ENCODE data around the gene TMEM248.
A peak's percentile ranks its signal among the peaks of the same experiment; 100 is the strongest.
"Not testable (repeated sequence)": the region's sequence is repeated elsewhere in the genome, so short reads cannot be mapped to it uniquely, and the experiment has no call there.

The TMEM248 gene

DNA sequence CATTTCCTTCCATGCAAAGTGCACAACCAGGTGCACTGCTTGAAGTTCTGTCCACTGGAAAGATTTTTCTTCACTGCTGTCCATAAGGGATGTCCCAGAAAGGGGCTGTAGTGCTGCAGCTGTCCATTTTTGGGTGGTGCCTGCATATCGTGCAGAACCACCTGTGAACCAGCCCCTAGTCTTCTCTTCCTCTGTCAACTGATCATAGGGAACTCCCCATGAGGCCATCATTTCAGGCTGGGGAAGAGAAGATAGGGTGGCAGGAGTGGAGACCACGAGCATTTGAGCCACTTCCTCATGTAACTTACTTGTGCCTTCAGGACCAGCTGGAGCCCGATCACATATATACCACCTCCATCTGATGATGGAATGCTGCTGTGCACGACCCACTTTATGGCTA is 12.4 kb upstream of the TMEM248 start:
- not testable (repeated sequence) for DNase-seq (ENCODE audit: low read depth)

- no peak for DNase-seq (ENCODE audit: low read depth)
Measured at GRCh38 chr7:66910789-66911188, 10.2 kb upstream of the TMEM248 start.

GRCh38 chr7:66911191-66911590 is 9.8 kb upstream of the TMEM248 start:
- DNase-seq (ENCODE audit: low read depth): not testable (repeated sequence)

- DNase-seq (ENCODE audit: low read depth): no peak
Measured at GRCh38 chr7:66912195-66912594, 8.8 kb upstream of the TMEM248 start.

- DNase-seq (ENCODE audit: low read depth): no peak
Measured at GRCh38 chr7:66913118-66914037, 7.6 kb upstream of the TMEM248 start.

DNA sequence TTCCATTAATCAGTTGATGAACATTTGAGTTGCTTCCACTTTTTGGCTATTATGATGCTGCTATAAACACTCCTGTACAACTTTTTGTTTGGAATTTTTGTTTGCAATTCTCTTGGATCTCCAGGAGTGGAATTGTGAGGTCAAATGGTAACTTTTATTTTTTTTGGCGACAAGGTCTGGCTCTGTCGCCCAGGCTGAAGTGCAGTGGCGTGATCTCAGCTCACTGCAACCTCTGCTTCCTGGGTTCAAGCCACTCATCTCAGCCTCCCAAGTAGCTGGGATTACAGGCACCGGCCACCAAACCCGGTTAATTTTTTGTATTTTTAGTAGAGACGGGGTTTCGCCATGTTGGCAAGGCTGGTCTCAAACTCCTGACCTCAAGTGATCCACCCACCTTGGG is 3.1 kb upstream of the TMEM248 start:
- DNase-seq (ENCODE audit: low read depth): not testable (repeated sequence)

DNA sequence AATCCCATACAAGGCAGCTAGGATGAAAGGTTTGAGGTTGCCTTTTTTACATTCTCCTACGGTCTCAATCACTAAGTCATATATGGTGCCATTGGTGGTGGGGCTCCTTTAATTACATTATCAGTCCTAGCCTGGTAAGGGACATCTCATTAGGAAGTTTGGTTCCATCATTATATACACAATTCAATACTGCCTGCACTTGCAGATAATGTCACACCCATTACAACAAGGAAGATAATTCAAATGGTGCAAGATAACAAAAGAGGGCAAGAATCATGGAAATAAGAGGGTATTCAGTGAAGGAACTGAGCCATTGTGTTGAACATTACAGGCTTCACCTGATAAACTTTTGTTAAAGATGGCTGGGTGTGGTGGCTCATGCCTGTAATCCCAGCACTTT is 1.7 kb upstream of the TMEM248 start:
- no peak for DNase-seq (ENCODE audit: low read depth)

GRCh38 chr7:66919704-66920103 is 1.3 kb upstream of the TMEM248 start:
- no peak for DNase-seq (ENCODE audit: low read depth)

- no peak for DNase-seq (ENCODE audit: low read depth)
Measured at GRCh38 chr7:66920256-66920655, 769 bp upstream of the TMEM248 start.

GRCh38 chr7:66921396-66921917 is 432 bp downstream of the TMEM248 start:
- no peak for DNase-seq (ENCODE audit: low read depth)

GRCh38 chr7:66921918-66922486 is 977 bp downstream of the TMEM248 start:
- peak; percentile 2 for DNase-seq (ENCODE audit: low read depth)

GRCh38 chr7:66925255-66925654 is 4.2 kb downstream of the TMEM248 start:
- DNase-seq (ENCODE audit: low read depth): no peak

GRCh38 chr7:66927348-66927948 is 6.4 kb downstream of the TMEM248 start:
- no peak for DNase-seq (ENCODE audit: low read depth)

GRCh38 chr7:66928388-66928787 is 7.4 kb downstream of the TMEM248 start:
- DNase-seq (ENCODE audit: low read depth): no peak

DNA sequence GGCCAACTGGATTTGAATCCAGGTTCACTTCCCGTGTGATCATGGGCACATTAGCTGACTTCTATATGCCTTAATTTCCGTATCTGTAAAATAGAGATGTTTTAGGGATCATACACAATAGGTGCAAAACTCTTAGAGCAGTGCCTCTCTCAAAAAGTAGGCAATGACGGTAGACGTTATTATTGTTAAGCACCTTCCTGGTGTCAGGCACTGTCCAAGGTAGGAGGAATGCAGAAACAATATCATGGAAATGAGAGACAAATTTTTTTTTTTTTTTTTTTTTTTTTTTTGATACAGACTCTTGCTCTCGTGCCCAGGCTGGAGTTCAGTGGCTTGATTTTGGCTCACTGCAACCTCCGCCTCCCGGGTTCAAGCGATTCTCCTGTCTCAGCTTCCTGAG is 8.1 kb downstream of the TMEM248 start:
- no peak for DNase-seq (ENCODE audit: low read depth)

- no peak for DNase-seq (ENCODE audit: low read depth)
Measured at GRCh38 chr7:66929935-66930334, 8.9 kb downstream of the TMEM248 start.

GRCh38 chr7:66930341-66930740 is 9.3 kb downstream of the TMEM248 start:
- DNase-seq (ENCODE audit: low read depth): no peak

- DNase-seq (ENCODE audit: low read depth): no peak
Measured at GRCh38 chr7:66933469-66933868, 12.4 kb downstream of the TMEM248 start.

DNA sequence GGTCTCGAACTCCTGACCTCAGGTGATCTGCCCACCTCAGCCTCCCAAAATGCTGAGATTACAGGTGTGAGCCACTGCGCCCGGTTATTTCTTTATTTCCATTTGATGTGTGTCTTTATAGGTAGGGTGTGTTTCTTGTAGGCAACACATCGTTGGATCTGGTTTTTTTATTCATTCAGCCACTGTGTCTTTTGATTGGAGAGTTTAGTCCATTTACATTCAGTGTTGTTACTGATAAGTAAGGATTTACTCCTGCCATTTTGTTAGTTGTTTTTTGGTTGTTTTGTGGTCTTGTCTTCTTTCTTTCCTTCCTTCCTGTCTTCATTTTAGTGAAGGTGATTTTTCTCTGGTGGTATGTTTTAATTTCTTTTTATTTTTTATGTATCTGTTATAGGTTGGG is 16.9 kb downstream of the TMEM248 start:
- no peak for DNase-seq (ENCODE audit: low read depth)

GRCh38 chr7:66939325-66939724 is 18.3 kb downstream of the TMEM248 start:
- DNase-seq (ENCODE audit: low read depth): no peak

GRCh38 chr7:66946545-66946944 is 25.5 kb downstream of the TMEM248 start:
- no peak for DNase-seq (ENCODE audit: low read depth)

DNA sequence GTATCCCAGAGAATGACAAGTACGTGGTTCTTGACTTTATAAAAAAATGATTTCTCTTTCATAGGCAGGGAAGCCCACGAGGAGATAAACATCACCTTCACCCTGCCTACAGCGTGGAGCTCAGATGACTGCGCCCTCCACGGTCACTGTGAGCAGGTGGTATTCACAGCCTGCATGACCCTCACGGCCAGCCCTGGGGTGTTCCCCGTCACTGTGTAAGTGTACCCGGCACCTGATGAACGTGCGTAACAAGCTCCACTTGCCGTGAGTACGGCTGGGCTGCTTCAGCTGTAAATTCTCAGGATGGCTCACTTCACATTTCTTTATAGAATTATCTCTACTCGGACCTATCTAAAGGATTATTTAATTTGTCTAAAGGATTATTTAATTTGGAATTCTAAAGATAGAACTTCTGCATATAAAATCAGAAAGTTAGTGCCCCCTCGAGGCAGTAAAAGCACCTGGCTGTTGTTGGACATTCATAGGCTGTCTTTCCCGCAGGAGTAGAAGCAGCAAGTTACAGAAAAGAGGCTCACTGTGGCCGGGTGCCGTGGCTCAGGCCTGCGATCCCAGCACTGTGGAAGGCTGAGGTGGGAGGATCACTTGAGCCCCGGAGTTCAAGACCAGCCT is 27.6 kb downstream of the TMEM248 start:
- DNase-seq (ENCODE audit: low read depth): no peak
